HG02884 (cell line): ENCODE data around the gene CDC27.
"Not testable (repeated sequence)": the region's sequence is repeated elsewhere in the genome, so short reads cannot be mapped to it uniquely, and the experiment has no call there.

ENCODE experiments used
- ATAC-seq: cut with Tn5 transposase; IDR thresholded peaks from one replicate; pipeline ENCODE4 v1.9.1; 2021; ENCODE audit warnings: mild to moderate bottlenecking, moderate library complexity; ENCODE audit not compliant: unreplicated experiment

CDC27 gene

GRCh38 chr17:47199627-47200324 is 10.7 kb upstream of the CDC27 start:
- no peak for ATAC-seq

- ATAC-seq, result no peak
These were observed 8.7 kb upstream of the CDC27 start for GRCh38 chr17:47197821-47198220.

GRCh38 chr17:47193931-47194511 is 4.9 kb upstream of the CDC27 start:
- no peak for ATAC-seq

GRCh38 chr17:47192554-47192953 is 3.5 kb upstream of the CDC27 start:
- ATAC-seq, result no peak

- ATAC-seq, result no peak
These were observed 1.7 kb upstream of the CDC27 start for GRCh38 chr17:47190770-47191169.

GRCh38 chr17:47190243-47190642 is 1.1 kb upstream of the CDC27 start:
- no peak for ATAC-seq

GRCh38 chr17:47189732-47190237 is 690 bp upstream of the CDC27 start:
- no peak for ATAC-seq

- ATAC-seq, result no peak
These were observed 722 bp downstream of the CDC27 start for GRCh38 chr17:47188271-47188875.

GRCh38 chr17:47184681-47185080 is 4.4 kb downstream of the CDC27 start:
- ATAC-seq, result no peak

- not testable (repeated sequence) for ATAC-seq
These were observed 8.1 kb downstream of the CDC27 start for GRCh38 chr17:47180988-47181387.

- no peak for ATAC-seq
These were observed 8.8 kb downstream of the CDC27 start for GRCh38 chr17:47180337-47180736.

- no peak for ATAC-seq
These were observed 10.0 kb downstream of the CDC27 start for GRCh38 chr17:47179141-47179540.

- no peak for ATAC-seq
These were observed 11.8 kb downstream of the CDC27 start for GRCh38 chr17:47177261-47177660.

- no peak for ATAC-seq
These were observed 12.7 kb downstream of the CDC27 start for GRCh38 chr17:47176389-47176826.

- not testable (repeated sequence) for ATAC-seq
These were observed 14.3 kb downstream of the CDC27 start for GRCh38 chr17:47174823-47175222.

GRCh38 chr17:47172696-47173565 is 16.2 kb downstream of the CDC27 start:
- no peak for ATAC-seq

GRCh38 chr17:47170710-47171109 is 18.4 kb downstream of the CDC27 start:
- no peak for ATAC-seq

GRCh38 chr17:47168896-47169295 is 20.2 kb downstream of the CDC27 start:
- not testable (repeated sequence) for ATAC-seq

GRCh38 chr17:47166854-47167253 is 22.2 kb downstream of the CDC27 start:
- not testable (repeated sequence) for ATAC-seq

GRCh38 chr17:47165137-47165536 is 24.0 kb downstream of the CDC27 start:
- no peak for ATAC-seq

GRCh38 chr17:47164263-47164662 is 24.8 kb downstream of the CDC27 start:
- ATAC-seq, result no peak
